Measurements from ENCODE around the gene EHMT1. TPM values are rescaled to one million over a fixed set of nuclear protein-coding genes. Genes with fewer than 3 reads are reported as not detected.

EHMT1 gene
- total and polyA plus RNA-seq, 2 of the 8 experiments (the other 6 are each of a cell fraction or from before 2014, with no cell fraction given), result 95.7 to 163 TPM

DNA sequence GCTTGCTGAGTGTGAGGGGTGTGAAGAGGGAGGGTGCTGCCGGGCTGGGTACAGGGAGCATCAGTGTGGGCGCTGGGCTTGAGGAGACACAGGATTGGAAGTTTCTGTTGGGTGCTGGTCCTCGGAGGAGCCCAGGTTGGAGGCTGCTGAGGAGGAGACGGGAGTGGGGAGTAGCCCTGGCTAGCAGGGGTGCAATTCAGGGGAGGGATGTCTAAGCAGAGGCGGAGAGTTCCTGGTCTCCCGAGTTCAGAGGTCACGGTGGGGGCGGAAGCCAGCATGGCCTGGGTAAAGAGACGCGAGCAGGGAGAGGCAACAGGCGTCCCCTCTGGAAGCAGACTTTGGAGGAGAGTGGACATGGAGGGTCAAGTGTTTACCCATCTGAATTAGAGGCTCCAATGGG, 196.0 kb downstream of the EHMT1 start:
- Histone ChIP-seq H3K4me3 (ENCODE audit: extremely low read depth in 1 of 4, insufficient read depth in 2 of 4, low read depth in 3 of 4, low read length in 4 of 4) (no peak overlapping the region), H2BK5ac (ENCODE audit: low read depth, low read length) (no peak overlapping the region), H3K14ac (ENCODE audit: insufficient read length) (no peak overlapping the region), H3K4me2 (ENCODE audit: insufficient read depth in 1 of 2, low read depth in 2 of 2, low read length in 2 of 2) (no peak overlapping the region), H3K18ac (ENCODE audit: extremely low read depth, low read length) (no peak overlapping the region), H3K23me2 (ENCODE audit: low read depth, low read length) (no peaks in the 10 kb centered on the region), H2BK12ac (ENCODE audit: low read depth, low read length) (no peak overlapping the region), H4K91ac (replicated peaks; ENCODE audit: insufficient read length, low read length) (no peak overlapping the region), H2BK120ac (replicated peaks; ENCODE audit: low read depth, low read length) (no peak overlapping the region), H3K4ac (replicated peaks; ENCODE audit: insufficient read length, low read depth, low read length) (no peak overlapping the region), H3K9me3 (ENCODE audit: insufficient read depth in 2 of 2, low read depth in 1 of 2, low read length in 1 of 2) (peaks cover 12 to 21% of the 10 kb centered on the region in 2 experiments), H3K79me2 (ENCODE audit: control insufficient read depth in 1 of 2, insufficient read depth in 2 of 2, low read length in 2 of 2) (no peaks in the 10 kb centered on the region; a peak in 1 of 4 replicates), H2BK15ac (ENCODE audit: low read length) (no peak overlapping the region), H4K20me1 (replicated peaks in 1 of 2; ENCODE audit: control insufficient read depth in 1 of 2, insufficient read depth in 2 of 2, low read length in 2 of 2) (peaks cover 0 to 5% of the 10 kb centered on the region in 2 experiments), H3K79me1 (ENCODE audit: low read depth, low read length) (no peaks in the 10 kb centered on the region; the same call in 1 of the 2 replicates), H4K8ac (ENCODE audit: extremely low read depth, insufficient read depth, low read length) (peak overlapping the region; percentile 71; the same call in 1 of the 2 replicates), H2AK5ac (ENCODE audit: low read depth, low read length) (no peak overlapping the region), H2AFZ (ENCODE audit: low read length) (no peak overlapping the region), H3K27ac (ENCODE audit: low read depth, low read length) (no peak overlapping the region), H2BK20ac (ENCODE audit: low read length) (no peak overlapping the region), H3K27me3 (replicated peaks in 1 of 4; ENCODE audit: control insufficient read depth in 3 of 4, extremely low read depth in 1 of 4, insufficient read depth in 3 of 4, low read length in 3 of 4) (no peaks in the 10 kb centered on the region), H3K23ac (ENCODE audit: insufficient read length) (no peak overlapping the region), H3K9ac (replicated peaks in 1 of 4; ENCODE audit: extremely low read depth in 1 of 4, low read depth in 3 of 4, low read length in 3 of 4) (no peak overlapping the region), H4K5ac (ENCODE audit: insufficient read length, low read depth, low read length) (no peak overlapping the region), H3K4me1 (replicated peaks in 1 of 4; ENCODE audit: control insufficient read depth in 3 of 4, insufficient read depth in 4 of 4, low read length in 3 of 4) (no peaks in the 10 kb centered on the region), H3K36me3 (ENCODE audit: control insufficient read depth in 2 of 4, insufficient read depth in 4 of 4, low read length in 3 of 4) (peaks cover 23 to 61% (median 48%) of the 10 kb centered on the region in 4 experiments), H3K56ac (replicated peaks; ENCODE audit: insufficient read length, low read depth, low read length) (no peak overlapping the region)
- CTCF ChIA-PET (ENCODE audit: partially characterized antibody), result no interaction called here
- no peak for FAIRE-seq
- POLR2A ChIA-PET (ENCODE audit: partially characterized antibody), result no interaction called here
- TF ChIP-seq, protein P1, sequence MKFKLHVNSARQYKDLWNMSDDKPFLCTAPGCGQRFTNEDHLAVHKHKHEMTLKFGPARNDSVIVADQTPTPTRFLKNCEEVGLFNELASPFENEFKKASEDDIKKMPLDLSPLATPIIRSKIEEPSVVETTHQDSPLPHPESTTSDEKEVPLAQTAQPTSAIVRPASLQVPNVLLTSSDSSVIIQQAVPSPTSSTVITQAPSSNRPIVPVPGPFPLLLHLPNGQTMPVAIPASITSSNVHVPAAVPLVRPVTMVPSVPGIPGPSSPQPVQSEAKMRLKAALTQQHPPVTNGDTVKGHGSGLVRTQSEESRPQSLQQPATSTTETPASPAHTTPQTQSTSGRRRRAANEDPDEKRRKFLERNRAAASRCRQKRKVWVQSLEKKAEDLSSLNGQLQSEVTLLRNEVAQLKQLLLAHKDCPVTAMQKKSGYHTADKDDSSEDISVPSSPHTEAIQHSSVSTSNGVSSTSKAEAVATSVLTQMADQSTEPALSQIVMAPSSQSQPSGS (IDR thresholded peaks at IDR 0.05; ENCODE audit: low read length), result no peak
- DNase-seq (ENCODE audit: low read depth in 1 of 2, low spot score in 2 of 2), result no peak
- WGBS, 2 experiments (ENCODE audit: extremely low coverage in 1 of 2, insufficient coverage in 1 of 2, insufficient read length in 1 of 2, insufficient replicate concordance in 2 of 2, low coverage in 1 of 2, low lambda C conversion rate in 2 of 2, missing lambda C conversion rate in 1 of 2), result 92% methylated on average over 11 of the region's 11 CpGs; no CpG with 5 or more reads in 1 of the 2 experiments

All from H1 (cell line).